HG03432 (cell line): Measurements from ENCODE around the gene TNFSF4.
"Not testable (repeated sequence)": the region's sequence is repeated elsewhere in the genome, so short reads cannot be mapped to it uniquely, and the experiment has no call there.

Source experiments
- ATAC-seq: cut with Tn5 transposase; IDR thresholded peaks from one replicate; pipeline ENCODE4 v1.9.1; 2021; ENCODE audit warnings: mild to moderate bottlenecking, moderate library complexity; ENCODE audit not compliant: unreplicated experiment

TNFSF4 gene

DNA sequence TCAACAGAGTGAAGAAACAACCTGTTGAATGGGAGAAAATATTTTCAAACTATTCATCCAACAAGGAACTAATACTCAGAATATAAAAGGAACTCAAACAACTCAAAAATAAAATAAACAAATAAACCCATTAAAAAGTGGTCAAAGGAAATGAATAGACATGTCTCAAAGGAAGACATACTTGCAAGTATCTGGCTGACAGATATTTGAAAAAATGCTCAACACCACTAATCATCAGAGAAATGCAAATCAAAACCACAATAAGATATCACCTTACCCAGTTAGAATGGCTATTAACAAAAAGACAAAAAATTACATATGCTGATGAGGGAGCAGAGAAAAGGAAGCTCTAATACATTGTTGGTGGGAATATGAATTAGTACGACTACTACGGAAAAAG, 38.2 kb downstream of the TNFSF4 start:
- ATAC-seq, result no peak

- ATAC-seq, result no peak
Measured at GRCh38 chr1:173164686-173165085, 42.4 kb downstream of the TNFSF4 start.

- ATAC-seq, result no peak
Measured at GRCh38 chr1:173164178-173164577, 43.0 kb downstream of the TNFSF4 start.

GRCh38 chr1:173163222-173163621, 43.9 kb downstream of the TNFSF4 start:
- ATAC-seq, result no peak

- no peak for ATAC-seq
Measured at GRCh38 chr1:173162601-173163000, 44.5 kb downstream of the TNFSF4 start.

- ATAC-seq, result no peak
Measured at GRCh38 chr1:173161510-173162221, 45.5 kb downstream of the TNFSF4 start.

GRCh38 chr1:173153964-173154363, 53.2 kb downstream of the TNFSF4 start:
- not testable (repeated sequence) for ATAC-seq

- no peak for ATAC-seq
Measured at GRCh38 chr1:173153503-173153902, 53.6 kb downstream of the TNFSF4 start.

DNA sequence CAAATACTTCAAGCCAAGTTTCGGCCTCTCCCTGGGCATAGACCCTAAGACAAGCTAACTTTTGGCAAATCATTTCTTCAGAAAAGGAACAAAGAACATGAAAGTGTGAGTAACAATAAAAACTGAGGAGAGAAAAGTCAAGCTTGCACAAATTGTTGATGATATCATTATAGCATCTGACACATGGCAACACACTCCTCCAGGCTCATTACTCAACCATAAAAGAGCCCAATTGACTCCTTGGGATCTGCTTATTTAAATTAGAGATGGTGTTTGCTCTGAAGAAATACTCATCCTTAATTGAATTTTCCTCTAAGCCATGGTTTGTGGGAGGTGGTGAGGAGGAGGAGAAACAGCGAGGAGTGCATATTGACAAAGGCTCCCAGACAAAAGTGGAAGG, 54.5 kb downstream of the TNFSF4 start:
- no peak for ATAC-seq

DNA sequence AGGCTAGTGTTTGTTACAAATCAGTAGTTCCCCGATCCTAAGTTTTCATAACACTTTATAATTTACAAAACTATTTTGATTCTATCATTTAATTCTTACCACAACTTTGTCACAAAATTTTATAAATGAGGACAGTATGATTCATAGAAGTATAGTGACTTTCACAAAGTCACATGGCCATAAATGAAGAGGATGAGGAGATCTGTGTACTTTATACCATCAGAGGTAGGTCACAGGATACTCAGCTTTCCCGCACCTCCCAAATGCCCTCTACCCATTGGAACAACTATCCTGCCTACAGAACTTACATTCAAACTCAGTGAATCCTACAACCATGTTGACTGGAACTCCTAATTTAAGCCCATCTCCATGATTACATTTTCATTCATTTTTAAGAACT, 56.3 kb downstream of the TNFSF4 start:
- ATAC-seq, result no peak

- ATAC-seq, result no peak
Measured at GRCh38 chr1:173149887-173150286, 57.2 kb downstream of the TNFSF4 start.

DNA sequence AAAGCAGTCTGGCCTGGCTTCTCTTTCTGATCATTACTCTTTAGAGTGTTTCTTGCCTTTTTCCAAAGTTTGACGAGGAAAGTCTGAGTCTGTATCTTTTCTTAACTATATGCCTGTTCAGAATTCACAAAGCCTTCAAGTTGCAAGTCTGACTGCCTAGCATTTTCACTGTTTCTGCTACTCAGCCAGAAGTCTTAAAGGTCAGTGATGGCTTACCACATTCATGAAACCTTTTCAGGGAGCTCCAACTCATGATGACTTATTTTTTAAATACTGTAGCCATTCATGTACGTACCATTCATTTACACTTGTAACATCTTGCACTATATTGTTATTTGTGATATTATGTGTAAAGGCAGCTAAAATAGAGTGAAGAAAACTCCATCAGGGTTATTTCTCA, 58.2 kb downstream of the TNFSF4 start:
- no peak for ATAC-seq

- ATAC-seq, result no peak
Measured at GRCh38 chr1:173148545-173148944, 58.6 kb downstream of the TNFSF4 start.

DNA sequence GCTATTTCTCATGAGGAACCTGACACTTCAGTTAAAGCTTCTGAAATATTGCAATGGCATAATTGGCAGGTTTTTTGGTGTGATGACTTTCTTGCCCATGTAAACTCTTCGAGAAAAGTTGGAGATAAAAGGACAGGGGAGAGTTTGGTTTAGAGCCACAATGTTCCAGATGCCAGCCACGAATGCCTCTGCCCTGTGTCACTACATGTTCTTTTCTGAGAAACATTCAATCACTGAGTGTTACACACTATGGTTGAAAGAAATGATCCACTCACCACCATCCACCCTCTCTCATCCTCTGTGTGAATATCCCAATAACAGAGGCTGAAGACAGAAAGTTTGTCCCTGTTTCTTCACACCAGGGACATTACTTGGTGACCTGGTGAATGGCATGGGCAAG, 66.4 kb downstream of the TNFSF4 start:
- no peak for ATAC-seq

- no peak for ATAC-seq
Measured at GRCh38 chr1:173139706-173140105, 67.4 kb downstream of the TNFSF4 start.

GRCh38 chr1:173137107-173137706, 69.9 kb downstream of the TNFSF4 start:
- no peak for ATAC-seq

DNA sequence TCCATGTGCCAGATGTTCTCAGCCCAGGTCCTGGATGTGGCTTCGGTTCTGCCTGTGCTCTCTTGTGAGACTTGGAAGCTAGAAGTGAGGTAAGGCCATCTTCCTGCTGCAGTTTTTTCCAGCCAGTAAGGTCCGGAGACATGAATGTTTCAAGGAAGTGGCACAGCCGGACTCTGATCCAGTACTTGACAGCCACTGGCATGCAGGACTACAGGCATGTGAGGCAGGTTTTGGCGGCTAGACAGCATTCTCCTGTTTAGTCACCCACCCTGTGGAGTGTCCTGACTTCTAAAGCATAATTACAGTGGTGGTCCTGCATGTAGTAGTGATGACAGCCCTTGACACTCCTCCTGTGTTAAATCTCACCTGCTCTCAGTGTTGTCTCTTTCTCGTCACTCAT, 72.3 kb downstream of the TNFSF4 start:
- ATAC-seq, result no peak

GRCh38 chr1:173134029-173134428, 73.1 kb downstream of the TNFSF4 start:
- no peak for ATAC-seq
